SK-N-SH treated with all-trans-retinoic acid at 6 μM for 48 hours (cell line): ENCODE measurements around the gene TTC21B.
A peak's percentile ranks its signal among the peaks of the same experiment; 100 is the strongest.

ENCODE experiments used
- ATAC-seq: fragments of 200-7000 bp; cut with Tn5 transposase; 3 replicates; pipeline ENCODE4 v1.9.1; 2020; ENCODE audit warnings: mild to moderate bottlenecking, moderate library complexity
- ARNTL ChIP-seq: fragments of 450-650 bp; formaldehyde crosslinking; IDR thresholded peaks from 2 replicates; pipeline ENCODE4 v1.5.0; 2020; ENCODE audit warnings: low read depth, mild to moderate bottlenecking, moderate library complexity, borderline replicate concordance
- BACH2 ChIP-seq: fragments of 250-450 bp; sonication (Bioruptor Pico); IDR thresholded peaks from 2 replicates; pipeline ENCODE4 v1.9.0; 2021; ENCODE audit warnings: mild to moderate bottlenecking, borderline replicate concordance
- CREB5 ChIP-seq: fragments of 250-450 bp; sonication (Bioruptor Pico); IDR thresholded peaks from 2 replicates; pipeline ENCODE4 v1.5.1; 2020; ENCODE audit warnings: low read depth, mild to moderate bottlenecking, moderate library complexity
- CSDC2 ChIP-seq: fragments of 250-450 bp; sonication (Bioruptor Pico); IDR thresholded peaks from 2 replicates; pipeline ENCODE4 v1.5.0; 2020; ENCODE audit warnings: mild to moderate bottlenecking, moderate library complexity
- CSRNP3 ChIP-seq: fragments of 250-450 bp; sonication (Bioruptor Pico); IDR thresholded peaks from 2 replicates; pipeline ENCODE4 v1.5.1; 2021; ENCODE audit warnings: mild to moderate bottlenecking, moderate library complexity
- GLIS3 ChIP-seq: fragments of 250-450 bp; sonication (Bioruptor Pico); IDR thresholded peaks from 2 replicates; pipeline ENCODE4 v1.5.0; 2020; ENCODE audit warnings: mild to moderate bottlenecking, moderate library complexity
- ISL1 ChIP-seq: fragments of 250-450 bp; sonication (Bioruptor Pico); IDR thresholded peaks from 2 replicates; pipeline ENCODE4 v2.1.2; 2022; ENCODE audit warnings: mild to moderate bottlenecking, moderate library complexity
- OSR1 ChIP-seq: fragments of 250-450 bp; sonication (Bioruptor Pico); IDR thresholded peaks from 2 replicates; pipeline ENCODE4 v1.8.0; 2022; ENCODE audit warnings: moderate library complexity, mild to moderate bottlenecking, inconsistent platforms
- PATZ1 ChIP-seq: fragments of 250-450 bp; sonication (Bioruptor Pico); IDR thresholded peaks from 2 replicates; pipeline ENCODE4 v1.8.0; 2020; ENCODE audit warnings: mild to moderate bottlenecking, moderate library complexity, borderline replicate concordance
- PPARA ChIP-seq: fragments of 250-450 bp; sonication (Bioruptor Pico); IDR thresholded peaks from 2 replicates; pipeline ENCODE4 v1.5.0; 2020; ENCODE audit warnings: mild to moderate bottlenecking, borderline replicate concordance
- RARB ChIP-seq: fragments of 250-450 bp; sonication (Bioruptor Pico); IDR thresholded peaks from 2 replicates; pipeline ENCODE4 v1.8.0; 2021; ENCODE audit warnings: mild to moderate bottlenecking, moderate library complexity
- TCF4 ChIP-seq: fragments of 250-450 bp; sonication (Bioruptor Pico); IDR thresholded peaks from 2 replicates; pipeline ENCODE4 v1.8.0; 2021; ENCODE audit warnings: mild to moderate bottlenecking, moderate library complexity, borderline replicate concordance
- TOX ChIP-seq: fragments of 250-450 bp; sonication (Bioruptor Pico); IDR thresholded peaks from 2 replicates; pipeline ENCODE4 v1.8.0; 2021; ENCODE audit warnings: mild to moderate bottlenecking, moderate library complexity, borderline replicate concordance
- ZC3H10 ChIP-seq: fragments of 250-450 bp; sonication (Bioruptor Pico); IDR thresholded peaks from 2 replicates; pipeline ENCODE4 v1.5.1; 2021; ENCODE audit warnings: mild to moderate bottlenecking, moderate library complexity
- ZFP3 ChIP-seq: fragments of 250-450 bp; sonication (Bioruptor Pico); IDR thresholded peaks from 2 replicates; pipeline ENCODE4 v1.5.0; 2020; ENCODE audit warnings: mild to moderate bottlenecking, moderate library complexity
- ZFP30 ChIP-seq: fragments of 450-650 bp; formaldehyde crosslinking; IDR thresholded peaks from 2 replicates; pipeline ENCODE4 v1.5.0; 2022; ENCODE audit warnings: mild to moderate bottlenecking, moderate library complexity
- ZNF565 ChIP-seq: fragments of 450-650 bp; formaldehyde crosslinking; conservative IDR thresholded peaks from 2 replicates; pipeline ENCODE4 v1.5.0; 2020; ENCODE audit warnings: low read depth, mild to moderate bottlenecking, moderate library complexity
- ZNF70 ChIP-seq: fragments of 450-650 bp; formaldehyde crosslinking; IDR thresholded peaks from 2 replicates; pipeline ENCODE4 v1.5.0; 2020; ENCODE audit warnings: mild to moderate bottlenecking, moderate library complexity
- ZNF8 ChIP-seq: fragments of 450-650 bp; formaldehyde crosslinking; IDR thresholded peaks from 2 replicates; pipeline ENCODE4 v1.5.0; 2020; ENCODE audit warnings: mild to moderate bottlenecking, moderate library complexity

The TTC21B gene

GRCh38 chr2:165933211-165933910 lies 20.2 kb downstream of the TTC21B start:
- ATAC-seq, result no peak

GRCh38 chr2:165927774-165928173 lies 25.8 kb downstream of the TTC21B start:
- ATAC-seq, result peak; percentile 77
- no peak for TF ChIP-seq CSRNP3
- peak; percentile 84 for TF ChIP-seq ISL1 (CRISPR knock-in tag)

More at GRCh38 chr2:165933211-165933910, 20.2 kb downstream of the TTC21B start:
- TF ChIP-seq CREB5 (CRISPR knock-in tag) (no peak), PATZ1 (no peak), ZFP3 (CRISPR knock-in tag) (no peak), OSR1 (no peak), TOX (CRISPR knock-in tag) (no peak), ZNF70 (CRISPR knock-in tag) (no peak), ZC3H10 (CRISPR knock-in tag) (no peak), ZNF8 (no peak), GLIS3 (CRISPR knock-in tag) (no peak), CSRNP3 (no peak), BACH2 (CRISPR knock-in tag) (no peak), ARNTL (no peak), PPARA (no peak), ZFP30 (CRISPR knock-in tag) (no peak), CSDC2 (CRISPR knock-in tag) (no peak)

GRCh38 chr2:165927353-165927752 lies 26.2 kb downstream of the TTC21B start:
- peak; percentile 60; the same call in 2 of the 3 replicates for ATAC-seq
- no peak for TF ChIP-seq CREB5 (CRISPR knock-in tag)
- no peak for TF ChIP-seq PATZ1
- TF ChIP-seq ZC3H10 (CRISPR knock-in tag), result no peak
- TF ChIP-seq RARB (CRISPR knock-in tag), result no peak
- no peak for TF ChIP-seq ZNF8
- TF ChIP-seq CSDC2 (CRISPR knock-in tag), result no peak

- no peak for ATAC-seq
- TF ChIP-seq PATZ1 (no peak), ZFP30 (CRISPR knock-in tag) (no peak), CREB5 (CRISPR knock-in tag) (no peak), RARB (CRISPR knock-in tag) (no peak), TCF4 (CRISPR knock-in tag) (no peak), CSRNP3 (no peak), ZFP3 (CRISPR knock-in tag) (no peak), TOX (CRISPR knock-in tag) (no peak), ZNF565 (no peak), PPARA (no peak), BACH2 (CRISPR knock-in tag) (no peak)
These were observed 28.6 kb downstream of the TTC21B start for GRCh38 chr2:165924946-165925345.
